HepG2 (cell line): ENCODE measurements around the gene MIGA2. TPM values are rescaled to one million over a fixed set of nuclear protein-coding genes. Genes with fewer than 3 reads are reported as not detected.

Experiments used
- CHD2 ChIP-seq: IDR thresholded peaks from 2 replicates; pipeline ENCODE4 v1.6.1; 2011; ENCODE audit warnings: low read depth, low read length, improper control_type of control experiment
- CSRNP1 ChIP-seq: sonication (generic); formaldehyde crosslinking; IDR thresholded peaks from 2 replicates; pipeline ENCODE4 v1.8.1; 2023; ENCODE audit warnings: mild to moderate bottlenecking, missing genetic modification reagents
- DPF2 ChIP-seq: sonication (generic); formaldehyde crosslinking; IDR thresholded peaks from 2 replicates; pipeline ENCODE4 v1.4.0; 2020; ENCODE audit warnings: mild to moderate bottlenecking, low read depth, missing genetic modification reagents, borderline replicate concordance
- HNRNPH1 ChIP-seq: fragments of 200-400 bp; formaldehyde crosslinking; optimal IDR thresholded peaks from 2 replicates; pipeline ENCODE3; 2017; ENCODE audit warnings: mild to moderate bottlenecking, low read depth, low read length
- NR0B2 ChIP-seq: sonication (generic); formaldehyde crosslinking; IDR thresholded peaks from 2 replicates; pipeline ENCODE4 v1.4.0; 2020; ENCODE audit warnings: mild to moderate bottlenecking, missing genetic modification reagents
- RBFOX2 ChIP-seq: fragments of 200-400 bp; formaldehyde crosslinking; IDR thresholded peaks from 2 replicates; pipeline ENCODE4 v1.6.1; 2017; ENCODE audit warnings: low read depth, mild to moderate bottlenecking, low read length
- THAP9 ChIP-seq: sonication (generic); formaldehyde crosslinking; IDR thresholded peaks from 2 replicates; pipeline ENCODE4; 2020; ENCODE audit warnings: missing genetic modification reagents, mild to moderate bottlenecking, borderline replicate concordance
- YEATS4 ChIP-seq: sonication (generic); formaldehyde crosslinking; IDR thresholded peaks from 2 replicates; pipeline ENCODE4 v1.4.0; 2020; ENCODE audit warnings: missing genetic modification reagents, borderline replicate concordance
- ZBTB25 ChIP-seq: IDR thresholded peaks from 2 replicates; pipeline ENCODE4 v1.6.1; 2018; ENCODE audit warnings: missing genetic modification reagents
- ZNF318 ChIP-seq: sonication (generic); formaldehyde crosslinking; IDR thresholded peaks from 2 replicates; pipeline ENCODE4 v1.4.0; 2020; ENCODE audit warnings: mild to moderate bottlenecking, missing genetic modification reagents
- polyA plus RNA-seq, 8 experiments: library from polyadenylated mRNA; depleted of rRNA in 3 of 8; stranded (reverse) in 7 of 8; unstranded in 1 of 8; fragments of >200 nt; fragmentation: Illumina TruSeq in 4 of 8; extraction: Trizol in 4 of 8; gene quantifications; 2 replicates each; pipeline versions ENCODE4 v1.2.1 to v1.2.3, GENCODE V29; 2011 to 2016; ENCODE audit warnings: low read depth in 4 of 8, missing spikeins in 1 of 8, mixed read lengths in 1 of 8; ENCODE audit not compliant: insufficient read depth in 1 of 8
- total RNA-seq, 5 experiments: library from RNA; depleted of rRNA; stranded (reverse); fragments of >200 nt; fragmentation: Illumina TruSeq; extraction: Trizol; gene quantifications; 2 replicates each; pipeline ENCODE4 v1.2.3, GENCODE V29; 2016; ENCODE audit warnings: low read depth in 1 of 5

The MIGA2 gene
- total and polyA plus RNA-seq, 2 of the 13 experiments (the other 11 are each of a cell fraction or from before 2014, with no cell fraction given) = 10.8 to 17.1 TPM

GRCh38 chr9:129080601-129081387, 44.4 kb downstream of the MIGA2 start, which contains the start of gene DOLPP1 (continued):
- TF ChIP-seq ZNF318 (CRISPR knock-in tag) (no peak), DPF2 (CRISPR knock-in tag) (no peak), THAP9 (CRISPR knock-in tag) (peak; percentile 94), CHD2 (peak; percentile 63), NR0B2 (CRISPR knock-in tag) (no peak), CSRNP1 (CRISPR knock-in tag) (peak; percentile 69; the same call in 1 of the 2 replicates), HNRNPH1 (no peak), ZBTB25 (CRISPR knock-in tag) (peak; percentile 27; the same call in 1 of the 2 replicates), RBFOX2 (peak; percentile 92), YEATS4 (CRISPR knock-in tag) (0 out of 2 replicates have a peak, but pooled peaks have one; percentile 15)
